Neural crest cell (in vitro differentiated cells): ENCODE results near the gene TNPO3. TPM values are rescaled to one million over a fixed set of nuclear protein-coding genes. Genes with fewer than 3 reads are reported as not detected.
A peak's percentile ranks its signal among the peaks of the same experiment; 100 is the strongest.

Experiments
- DNase-seq: peaks from one replicate; pipeline ENCODE4 v3.0.0; 2021; ENCODE audit warnings: low read depth, mixed read lengths, low spot score
- H3K27ac Mint-ChIP-seq: one replicate; pipeline ENCODE4 v1.8.0; 2021; ENCODE audit warnings: mild to moderate bottlenecking, mixed read lengths; ENCODE audit not compliant: unreplicated experiment
- H3K27me3 Mint-ChIP-seq: 2 replicates; pipeline ENCODE4 v1.8.0; 2021; ENCODE audit warnings: low read depth, mild to moderate bottlenecking, mixed read lengths
- H3K36me3 Mint-ChIP-seq: 2 replicates; pipeline ENCODE4 v1.8.0; 2021; ENCODE audit warnings: low read depth, mild to moderate bottlenecking, mixed read lengths
- H3K4me1 Mint-ChIP-seq: 2 replicates; pipeline ENCODE4 v1.8.0; 2021; ENCODE audit warnings: mixed read lengths
- H3K4me3 Mint-ChIP-seq: one replicate; pipeline ENCODE4 v1.8.0; 2021; ENCODE audit warnings: mild to moderate bottlenecking, mixed read lengths
- H3K9me3 Mint-ChIP-seq: 2 replicates; pipeline ENCODE4 v1.8.0; 2021; ENCODE audit warnings: mixed read lengths
- CTCF ChIP-seq: fragments of 200-600 bp; sonication (generic); conservative IDR thresholded peaks from 2 replicates; pipeline ENCODE4 v1.5.0; 2021; ENCODE audit warnings: antibody characterized with exemption, mild to moderate bottlenecking
- total RNA-seq: library from RNA; stranded (reverse); gene quantifications from 2 replicates; pipeline ENCODE4 v1.2.1, GENCODE V29; 2021

The TNPO3 gene
- total RNA-seq, 1 donor from 2014 or later = 67.5 TPM

- TF ChIP-seq CTCF = no peak
- peaks cover 25% of the 10 kb centered on the region for H3K4me1 Mint-ChIP-seq
- no peaks in the 10 kb centered on the region for H3K9me3 Mint-ChIP-seq
- DNase-seq = no peak
- no peaks in the 10 kb centered on the region for H3K36me3 Mint-ChIP-seq
- H3K27me3 Mint-ChIP-seq = peaks cover 23% of the 10 kb centered on the region
- no peak overlapping the region for H3K4me3 Mint-ChIP-seq
- no peak overlapping the region for H3K27ac Mint-ChIP-seq
Observed at GRCh38 chr7:128906766-128907559, 147.9 kb downstream of the TNPO3 start.

GRCh38 chr7:128906001-128906765 lies 148.7 kb downstream of the TNPO3 start:
- H3K27me3 Mint-ChIP-seq = peaks cover 19% of the 10 kb centered on the region
- TF ChIP-seq CTCF = no peak
- H3K36me3 Mint-ChIP-seq = no peaks in the 10 kb centered on the region
- no peaks in the 10 kb centered on the region for H3K9me3 Mint-ChIP-seq
- no peak overlapping the region for H3K4me3 Mint-ChIP-seq
- no peak for DNase-seq
- H3K27ac Mint-ChIP-seq = no peak overlapping the region
- peaks cover 18% of the 10 kb centered on the region for H3K4me1 Mint-ChIP-seq

- Mint-ChIP-seq H3K4me3 (no peak overlapping the region), H3K4me1 (peaks cover 8% of the 10 kb centered on the region)
- no peak for DNase-seq
Observed at GRCh38 chr7:128904381-128905197, 150.3 kb downstream of the TNPO3 start.

More at GRCh38 chr7:128904381-128905197, 150.3 kb downstream of the TNPO3 start:
- TF ChIP-seq CTCF = peak; percentile 67
- Mint-ChIP-seq H3K36me3 (no peaks in the 10 kb centered on the region), H3K27ac (no peak overlapping the region), H3K27me3 (peaks cover 7% of the 10 kb centered on the region), H3K9me3 (no peaks in the 10 kb centered on the region)

Other genes starting within 250 kb of the TNPO3 start
- 5.3 and 5.6 TPM in 2 replicates for gene FLNC, start 224.7 kb downstream of the TNPO3 start, total RNA-seq
- 144 and 149 TPM in 2 replicates for gene ATP6V1F, start 192.3 kb downstream of the TNPO3 start, total RNA-seq
- 2.7 and 2.9 TPM in 2 replicates for gene KCP, start 144.4 kb downstream of the TNPO3 start, total RNA-seq
- gene IRF5, start 117.2 kb downstream of the TNPO3 start, total RNA-seq = not detected in 2 replicates
- 15.9 and 16.7 TPM in 2 replicates for gene TSPAN33, start 89.6 kb upstream of the TNPO3 start, total RNA-seq
- gene SMO, start 133.5 kb upstream of the TNPO3 start, total RNA-seq = 104 and 119 TPM in 2 replicates
- 18.7 and 19.1 TPM in 2 replicates for gene AHCYL2, start 169.9 kb upstream of the TNPO3 start, total RNA-seq